ENCODE data around the gene ADORA1. TPM values are rescaled to one million over a fixed set of nuclear protein-coding genes. Genes with fewer than 3 reads are reported as not detected.

The ADORA1 gene
- total and polyA plus RNA-seq, 2 of the 4 experiments (the other 2 are of a cell fraction): 0.36 to 0.56 TPM

GRCh38 chr1:203088441-203088840 lies 39.1 kb upstream of the ADORA1 start:
- in situ Hi-C loops (cut with MboI; ENCODE audit: low sequenced_read_pairs): no loop called here
- Histone ChIP-seq H3K4me3 (ENCODE audit: insufficient read depth, low read depth, low read length) (no peak overlapping the region), H3K27ac (ENCODE audit: insufficient read depth, low read length) (no peak overlapping the region), H2BK20ac (ENCODE audit: low read depth, low read length) (no peak overlapping the region), H3K9me3 (ENCODE audit: control insufficient read depth, insufficient read depth, low read length) (no peaks in the 10 kb centered on the region), H2AFZ (replicated peaks; ENCODE audit: low read length, poor library complexity) (no peak overlapping the region), H3K4me1 (ENCODE audit: control insufficient read depth, insufficient read depth, low read length) (no peaks in the 10 kb centered on the region), H4K8ac (ENCODE audit: low read depth in 2 of 2, low read length in 2 of 2) (no peak overlapping the region), H3K18ac (ENCODE audit: low read depth, low read length) (no peak overlapping the region), H3K36me3 (ENCODE audit: control insufficient read depth, insufficient read depth, low read length) (no peaks in the 10 kb centered on the region), H3K9me1 (ENCODE audit: insufficient read depth, low read length) (no peaks in the 10 kb centered on the region), H3K27me3 (ENCODE audit: control insufficient read depth, insufficient read depth, low read length) (peaks cover 70% of the 10 kb centered on the region), H4K91ac (ENCODE audit: insufficient read depth, low read depth, low read length) (no peak overlapping the region), H2BK120ac (ENCODE audit: low read depth, low read length) (no peak overlapping the region), H2BK5ac (ENCODE audit: low read depth, low read length, poor library complexity, severe bottlenecking) (no peak overlapping the region), H3K9ac (ENCODE audit: low read depth, low read length) (no peak overlapping the region), H4K20me1 (ENCODE audit: insufficient read depth, low read length) (no peaks in the 10 kb centered on the region), H3K4me2 (ENCODE audit: low read depth, low read length) (no peak overlapping the region), H2AK9ac (replicated peaks; ENCODE audit: low read depth, low read length, poor library complexity) (no peak overlapping the region), H2AK5ac (ENCODE audit: low read depth, low read length) (no peak overlapping the region), H2BK15ac (ENCODE audit: low read depth, low read length) (no peak overlapping the region), H3K23ac (ENCODE audit: low read depth, low read length) (no peak overlapping the region), H3K4ac (ENCODE audit: low read depth, low read length) (no peak overlapping the region), H3K14ac (replicated peaks; ENCODE audit: low read depth, low read length) (no peak overlapping the region), H3K79me1 (ENCODE audit: low read depth in 1 of 2, low read length in 2 of 2) (no peaks in the 10 kb centered on the region), H3K56ac (ENCODE audit: extremely low read depth, insufficient read depth, low read length) (no peak overlapping the region), H4K5ac (ENCODE audit: low read depth, low read length) (no peak overlapping the region)
- ChIA-PET CTCF (no interaction called here), POLR2A (ENCODE audit: unreplicated experiment) (no interaction called here)
- TF ChIP-seq CEBPB (IDR thresholded peaks at IDR 0.05; ENCODE audit: low read depth, low read length): no peak
- no peak for TF ChIP-seq FOS (IDR thresholded peaks at IDR 0.05; ENCODE audit: low read depth, low read length)
- TF ChIP-seq ELK1 (IDR thresholded peaks at IDR 0.05; ENCODE audit: borderline replicate concordance, low read depth, low read length): no peak
- no peak for TF ChIP-seq RAD21 (IDR thresholded peaks at IDR 0.05; ENCODE audit: low read length)
- no peak for TF ChIP-seq CTCF (conservative IDR thresholded peaks at IDR 0.05; ENCODE audit: low read depth, low read length)
- dilution Hi-C loops (cut with HindIII; ENCODE audit: low sequenced_read_pairs, unreplicated experiment): no loop called here
- no peak for DNase-seq
- BruUV-seq (replicated peaks): no TSS peak
- intact Hi-C loops (cut with micrococcal nuclease): no loop called here
- no CpG with 5 or more reads among the region's 3 CpGs for WGBS, 2 experiments (ENCODE audit: extremely low coverage in 2 of 2, insufficient read length in 1 of 2)
- ATAC-seq (ENCODE audit: low read depth): no peak

Data from IMR-90 (cell line).